Measurements from ENCODE around the gene NUP210L.

GRCh38 chr1:153991151-153991630 lies 163.7 kb downstream of the NUP210L start:
- no peak for TF ChIP-seq JUND (IDR thresholded peaks at IDR 0.05; ENCODE audit: borderline replicate concordance, low read depth, low read length)
- no peak for TF ChIP-seq JUND (tag; IDR thresholded peaks at IDR 0.05; ENCODE audit: borderline replicate concordance, low read depth, low read length)
- TF ChIP-seq FOSL1 (tag; conservative IDR thresholded peaks at IDR 0.05), result no peak
- no peak for TF ChIP-seq MED1 (CRISPR knock-in tag; IDR thresholded peaks at IDR 0.05; ENCODE audit: borderline replicate concordance)
- no peak for TF ChIP-seq ZNF449 (CRISPR knock-in tag; IDR thresholded peaks at IDR 0.05)
- TF ChIP-seq EZH2 (IDR thresholded peaks at IDR 0.05; ENCODE audit: borderline replicate concordance, low read depth, low read length), result no peak
- TF ChIP-seq SRF (CRISPR knock-in tag; IDR thresholded peaks at IDR 0.05), result no peak
- TF ChIP-seq RFX5 (IDR thresholded peaks at IDR 0.05; ENCODE audit: low read depth, low read length), result no peak
- TF ChIP-seq CTCF (IDR thresholded peaks at IDR 0.05 in 2 of 3, conservative IDR thresholded peaks at IDR 0.05 in 1 of 3; ENCODE audit: insufficient read depth in 2 of 3, low read depth in 1 of 3, low read length in 3 of 3), result no peak
- TF ChIP-seq ZBTB7A (IDR thresholded peaks at IDR 0.05; ENCODE audit: borderline replicate concordance, control insufficient read depth, low read depth, low read length), result no peak
- TF ChIP-seq RBM39 (optimal IDR thresholded peaks at IDR 0.05; ENCODE audit: low read depth, low read length), result no peak
- TF ChIP-seq ATF1 (CRISPR knock-in tag; IDR thresholded peaks at IDR 0.05), result no peak
- no peak for TF ChIP-seq ATF1 (tag; IDR thresholded peaks at IDR 0.05)
- TF ChIP-seq ZBTB8A (IDR thresholded peaks at IDR 0.05; ENCODE audit: partially characterized antibody), result no peak
- no peak for TF ChIP-seq REST (IDR thresholded peaks at IDR 0.05; ENCODE audit: borderline replicate concordance)
- TF ChIP-seq REST (CRISPR knock-in tag; IDR thresholded peaks at IDR 0.05; ENCODE audit: low read depth), result no peak
- TF ChIP-seq NR2C1 (IDR thresholded peaks at IDR 0.05), result no peak
- no peak for TF ChIP-seq NR2C1 (tag; IDR thresholded peaks at IDR 0.05)

All from K562 (cell line).